ENCODE data around the gene TRIM45.

TRIM45 gene

GRCh38 chr1:117098287-117098890 lies 23.2 kb downstream of the TRIM45 start:
- DNase-seq (ENCODE audit: low spot score) = no peak

DNA sequence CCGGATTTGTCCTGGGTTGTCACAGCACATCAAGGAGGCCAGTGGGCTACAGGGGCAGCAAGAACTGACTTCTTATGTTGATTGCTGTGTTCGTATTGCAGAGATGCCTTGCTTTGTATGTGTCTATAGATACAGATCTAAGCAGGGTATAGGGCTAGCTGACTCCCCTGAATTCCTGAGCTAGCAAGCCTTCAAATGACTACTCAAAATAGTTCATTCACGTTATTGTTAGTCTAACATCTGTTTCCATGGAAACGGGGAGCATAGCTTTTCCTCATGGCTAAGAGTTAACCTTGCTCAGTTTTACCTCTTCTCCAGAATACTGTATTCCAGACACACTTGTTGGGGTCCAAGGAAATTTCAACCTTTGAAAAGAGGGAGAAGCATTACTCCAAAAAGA lies 24.1 kb downstream of the TRIM45 start:
- no peak for DNase-seq (ENCODE audit: low spot score)

- no peak for DNase-seq (ENCODE audit: low spot score)
Measured at GRCh38 chr1:117096951-117097408, 24.6 kb downstream of the TRIM45 start.

GRCh38 chr1:117094841-117095604 lies 26.5 kb downstream of the TRIM45 start:
- no peak for DNase-seq (ENCODE audit: low spot score)

DNA sequence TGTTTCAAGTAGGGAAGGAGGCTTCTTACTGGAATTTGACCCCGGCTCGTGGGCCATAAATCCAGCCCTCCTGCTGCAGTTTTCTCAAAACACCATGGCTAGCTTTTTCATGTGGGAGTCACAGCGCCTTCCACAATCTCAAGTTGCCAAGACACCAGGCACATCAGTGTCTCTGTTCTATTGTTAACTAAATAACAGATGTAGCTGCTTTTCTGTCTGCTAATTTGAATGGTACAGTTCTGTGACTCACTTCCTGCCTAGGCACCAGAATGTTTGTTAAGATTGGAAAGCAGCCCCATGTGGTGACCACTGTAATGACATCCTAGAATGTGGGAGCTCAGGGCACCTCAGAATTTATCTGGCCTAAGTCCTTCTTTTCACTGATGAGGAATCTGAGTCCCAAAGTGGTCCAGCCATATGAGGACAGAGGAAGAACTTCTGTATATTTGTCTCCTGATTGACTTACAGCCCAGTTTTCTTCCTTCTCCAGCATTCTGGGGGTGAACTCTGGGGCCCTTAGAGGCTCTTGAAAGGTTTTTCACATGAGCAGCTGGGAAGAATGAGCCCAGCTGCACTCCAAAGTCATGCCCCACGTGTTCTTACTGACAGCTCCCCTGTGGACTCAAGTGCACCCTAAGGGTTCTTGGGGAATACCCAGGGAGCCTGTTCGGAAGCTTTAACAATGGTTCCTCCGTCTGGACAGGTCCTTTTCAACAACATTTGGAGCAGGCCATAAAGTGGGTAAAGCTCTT lies 27.5 kb downstream of the TRIM45 start:
- peak; percentile 12 for DNase-seq (ENCODE audit: low spot score)

- DNase-seq (ENCODE audit: low spot score) = no peak
Measured at GRCh38 chr1:117093091-117093534, 28.4 kb downstream of the TRIM45 start.

DNA sequence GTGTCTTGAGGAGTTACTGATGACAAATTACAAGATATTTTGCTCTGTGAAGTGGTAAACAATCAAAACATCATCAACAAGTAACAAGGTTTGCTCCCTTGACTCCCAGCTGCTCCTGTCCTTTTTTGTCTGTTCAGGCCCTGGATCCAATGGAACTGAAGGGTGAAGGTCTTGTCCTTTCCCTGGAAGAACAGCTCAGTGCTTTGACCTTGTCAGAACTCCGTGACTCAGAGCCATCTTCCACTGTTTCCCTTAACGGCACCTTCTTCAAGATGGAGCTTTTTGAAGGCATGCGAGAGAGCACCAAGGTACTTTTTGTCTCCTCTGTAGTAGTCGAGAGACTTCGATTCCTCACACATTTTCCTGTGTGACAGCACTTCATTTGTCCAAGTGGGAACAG lies 29.0 kb downstream of the TRIM45 start:
- no peak for DNase-seq (ENCODE audit: low spot score)

- no peak for DNase-seq (ENCODE audit: low spot score)
Measured at GRCh38 chr1:117089996-117090395, 31.6 kb downstream of the TRIM45 start.

- DNase-seq (ENCODE audit: low spot score) = no peak
Measured at GRCh38 chr1:117087686-117088085, 33.9 kb downstream of the TRIM45 start.

- DNase-seq (ENCODE audit: low spot score) = no peak
Measured at GRCh38 chr1:117084231-117084630, 37.3 kb downstream of the TRIM45 start.

DNA sequence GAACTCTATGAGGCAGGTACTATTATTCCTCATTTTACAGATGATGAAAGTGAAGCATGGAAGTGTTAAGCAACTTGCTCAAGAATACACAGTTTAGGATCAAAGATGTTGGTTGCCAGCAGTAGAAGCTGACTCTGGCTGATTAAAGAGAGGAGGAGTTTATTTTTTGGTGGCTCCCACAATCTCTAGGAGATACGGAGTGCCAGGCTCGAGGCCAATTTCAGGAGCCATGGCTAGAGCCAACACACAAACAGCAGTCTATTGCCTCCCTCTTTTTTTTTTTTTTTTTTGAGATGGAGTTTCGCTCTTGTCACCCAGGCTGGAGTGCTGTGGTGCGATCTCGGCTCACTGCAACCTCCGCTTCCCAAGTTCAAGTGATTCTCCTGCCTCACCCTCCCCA lies 41.8 kb downstream of the TRIM45 start:
- DNase-seq (ENCODE audit: low spot score) = no peak

DNA sequence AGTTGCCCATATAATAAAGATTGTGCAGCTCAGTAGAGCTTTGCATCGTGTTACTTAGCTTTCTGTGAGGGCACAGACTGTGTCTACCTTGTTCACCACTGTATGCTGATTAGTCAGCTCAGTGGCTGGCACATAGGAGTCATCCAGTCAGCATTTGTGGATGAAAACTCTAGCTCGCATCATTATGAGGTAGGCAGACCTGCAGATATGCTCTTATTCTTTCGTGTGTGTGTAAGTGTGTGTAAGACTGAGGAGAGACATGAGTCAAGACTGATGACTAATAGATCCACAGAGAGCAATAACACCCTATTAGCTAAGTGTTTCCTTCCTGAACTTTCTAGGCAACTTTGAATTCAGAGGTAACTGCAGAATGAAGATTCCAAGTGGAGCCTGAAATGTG lies 44.3 kb downstream of the TRIM45 start:
- DNase-seq (ENCODE audit: low spot score) = no peak

- DNase-seq (ENCODE audit: low spot score) = no peak
Measured at GRCh38 chr1:117076648-117077047, 44.9 kb downstream of the TRIM45 start.

DNA sequence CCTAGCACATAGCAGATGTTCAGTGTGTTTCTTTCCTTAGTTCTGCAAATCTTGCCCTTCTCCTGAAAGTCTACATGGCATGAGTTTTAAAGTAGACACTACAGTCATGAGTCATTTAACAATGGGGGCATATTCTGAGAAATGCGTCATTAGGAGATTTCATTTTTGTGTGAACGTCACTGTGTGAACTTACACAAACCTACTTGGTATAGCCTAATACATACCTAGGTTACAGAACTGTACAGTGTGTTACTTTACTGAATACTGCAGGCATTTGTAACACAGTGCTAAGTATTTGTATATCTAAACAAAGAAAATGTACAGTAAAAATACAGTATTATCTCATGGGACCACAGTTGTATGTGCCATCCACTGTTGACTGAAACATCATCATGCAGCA lies 51.4 kb downstream of the TRIM45 start:
- DNase-seq (ENCODE audit: low spot score) = no peak

- DNase-seq (ENCODE audit: low spot score) = no peak
Measured at GRCh38 chr1:117069220-117069844, 52.2 kb downstream of the TRIM45 start.

DNA sequence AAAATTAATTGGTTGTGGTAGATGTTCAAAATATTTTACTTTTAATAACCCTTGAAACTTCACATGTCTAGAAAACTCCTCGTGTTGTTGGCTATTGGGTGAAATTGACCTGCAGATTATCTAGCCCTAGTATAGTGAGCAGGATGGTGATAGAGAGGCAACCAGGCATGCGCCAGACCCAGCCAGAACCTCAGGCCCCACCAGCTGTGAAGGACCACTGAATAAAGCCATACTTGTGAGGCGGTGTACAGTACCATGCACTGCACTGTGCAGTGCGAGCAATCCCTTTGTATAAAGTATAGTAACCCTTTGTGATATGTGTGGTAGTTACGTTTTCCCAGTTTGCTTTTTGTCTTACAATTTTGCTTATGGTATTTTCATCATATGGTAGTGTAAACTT lies 53.0 kb downstream of the TRIM45 start:
- no peak for DNase-seq (ENCODE audit: low spot score)

GRCh38 chr1:117067533-117068370 lies 53.8 kb downstream of the TRIM45 start:
- peak; percentile 64 for DNase-seq (ENCODE audit: low spot score)

DNA sequence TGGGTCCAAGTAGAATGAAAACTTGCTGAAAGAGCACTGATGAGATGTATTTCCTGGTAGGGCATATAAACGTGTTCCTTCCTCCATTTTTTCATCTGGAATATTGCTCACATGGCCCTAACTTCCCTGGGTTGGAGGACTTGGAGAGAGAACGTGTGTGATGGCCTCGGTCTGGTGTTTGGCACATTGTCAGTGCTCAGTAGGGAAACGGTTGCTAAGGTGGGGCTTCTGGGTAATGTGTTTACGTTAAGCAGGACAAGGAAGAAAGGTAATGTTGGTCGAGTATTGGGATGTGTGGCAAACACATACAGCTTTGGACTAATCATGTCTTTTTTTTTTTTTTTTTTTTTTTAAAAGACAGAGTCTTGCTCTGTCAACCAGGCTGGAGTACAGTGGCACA lies 55.2 kb downstream of the TRIM45 start:
- no peak for DNase-seq (ENCODE audit: low spot score)

DNA sequence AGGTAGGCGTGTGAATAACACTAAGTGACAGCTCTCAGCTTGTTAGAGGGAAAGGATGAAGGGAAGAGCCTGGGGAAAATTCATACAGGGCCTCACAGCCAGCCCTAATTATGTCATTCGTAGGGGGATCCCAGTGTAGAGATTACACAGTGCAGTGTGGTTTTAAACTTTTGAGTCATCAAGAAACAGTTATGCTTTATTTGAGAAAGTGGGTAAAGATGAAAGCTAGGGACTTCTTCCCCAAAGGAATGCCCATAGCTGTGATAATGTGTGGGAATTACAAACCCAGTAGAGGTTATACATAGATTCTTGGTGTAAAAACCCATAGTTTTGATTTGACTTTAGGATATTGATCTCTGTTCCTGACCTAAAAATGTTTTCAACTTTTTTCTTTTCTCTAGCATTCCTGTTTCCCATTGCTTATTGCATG lies 59.5 kb downstream of the TRIM45 start:
- no peak for DNase-seq (ENCODE audit: low spot score)
